ENCODE measurements around the gene SPDYE2B. TPM values are rescaled to one million over a fixed set of nuclear protein-coding genes. Genes with fewer than 3 reads are reported as not detected.
A peak's percentile ranks its signal among the peaks of the same experiment; 100 is the strongest.
"Not testable (repeated sequence)": the region's sequence is repeated elsewhere in the genome, so short reads cannot be mapped to it uniquely, and the experiment has no call there.

The SPDYE2B gene
- polyA plus RNA-seq, 4 donors: 1.3 TPM; not detected in 3

GRCh38 chr7:102613575-102614345, 36.4 kb upstream of the SPDYE2B start:
- not testable (repeated sequence) for H3K4me3 ChIP-seq (ENCODE audit: low read depth in 1 of 3, low read length in 3 of 3); H3K36me3 ChIP-seq (ENCODE audit: control insufficient read depth in 3 of 3, insufficient read depth in 2 of 3, low read depth in 1 of 3, low read length in 3 of 3); H3K4me1 ChIP-seq (ENCODE audit: control insufficient read depth in 3 of 3, insufficient read depth in 2 of 3, low read depth in 1 of 3, low read length in 2 of 3); DNase-seq; FAIRE-seq; H3K27me3 ChIP-seq (ENCODE audit: control insufficient read depth in 3 of 3, insufficient read depth in 3 of 3, low read length in 3 of 3); H3K9me3 ChIP-seq (ENCODE audit: control insufficient read depth in 2 of 2, insufficient read depth in 1 of 2, low read depth in 1 of 2, low read length in 1 of 2); H3K27ac ChIP-seq (ENCODE audit: low read depth in 1 of 3, low read length in 2 of 3)
- WGBS, 3 donors: 70 to 100% (median 75%) methylated on average over 2 to 4 of the region's 15 CpGs

- FAIRE-seq; H3K36me3 ChIP-seq (ENCODE audit: control insufficient read depth in 3 of 3, insufficient read depth in 2 of 3, low read depth in 1 of 3, low read length in 3 of 3); H3K27ac ChIP-seq (ENCODE audit: low read depth in 1 of 3, low read length in 2 of 3); H3K9me3 ChIP-seq (ENCODE audit: control insufficient read depth in 2 of 2, insufficient read depth in 1 of 2, low read depth in 1 of 2, low read length in 1 of 2); H3K4me1 ChIP-seq (ENCODE audit: control insufficient read depth in 3 of 3, insufficient read depth in 2 of 3, low read depth in 1 of 3, low read length in 2 of 3); DNase-seq; H3K27me3 ChIP-seq (ENCODE audit: control insufficient read depth in 3 of 3, insufficient read depth in 3 of 3, low read length in 3 of 3); H3K4me3 ChIP-seq (ENCODE audit: low read depth in 1 of 3, low read length in 3 of 3): not testable (repeated sequence)
- no CpG with 5 or more reads among the region's 4 CpGs for WGBS, 3 donors
Measured at GRCh38 chr7:102614346-102614697, 35.8 kb upstream of the SPDYE2B start.

GRCh38 chr7:102614873-102615272, 35.2 kb upstream of the SPDYE2B start:
- not testable (repeated sequence) for FAIRE-seq; H3K9me3 ChIP-seq (ENCODE audit: control insufficient read depth in 2 of 2, insufficient read depth in 1 of 2, low read depth in 1 of 2, low read length in 1 of 2); H3K27me3 ChIP-seq (ENCODE audit: control insufficient read depth in 3 of 3, insufficient read depth in 3 of 3, low read length in 3 of 3); H3K4me1 ChIP-seq (ENCODE audit: control insufficient read depth in 3 of 3, insufficient read depth in 2 of 3, low read depth in 1 of 3, low read length in 2 of 3); DNase-seq; H3K36me3 ChIP-seq (ENCODE audit: control insufficient read depth in 3 of 3, insufficient read depth in 2 of 3, low read depth in 1 of 3, low read length in 3 of 3); H3K4me3 ChIP-seq (ENCODE audit: low read depth in 1 of 3, low read length in 3 of 3); H3K27ac ChIP-seq (ENCODE audit: low read depth in 1 of 3, low read length in 2 of 3)
- WGBS, 3 donors: no CpG with 5 or more reads among the region's 3 CpGs

- not testable (repeated sequence) for H3K4me3 ChIP-seq (ENCODE audit: low read depth in 1 of 3, low read length in 3 of 3); H3K27ac ChIP-seq (ENCODE audit: low read depth in 1 of 3, low read length in 2 of 3); FAIRE-seq; H3K4me1 ChIP-seq (ENCODE audit: control insufficient read depth in 3 of 3, insufficient read depth in 2 of 3, low read depth in 1 of 3, low read length in 2 of 3); H3K36me3 ChIP-seq (ENCODE audit: control insufficient read depth in 3 of 3, insufficient read depth in 2 of 3, low read depth in 1 of 3, low read length in 3 of 3); H3K27me3 ChIP-seq (ENCODE audit: control insufficient read depth in 3 of 3, insufficient read depth in 3 of 3, low read length in 3 of 3); H3K9me3 ChIP-seq (ENCODE audit: control insufficient read depth in 2 of 2, insufficient read depth in 1 of 2, low read depth in 1 of 2, low read length in 1 of 2); DNase-seq
- WGBS, 3 donors: no CpG with 5 or more reads among the region's 10 CpGs
Measured at GRCh38 chr7:102615930-102616329, 34.2 kb upstream of the SPDYE2B start.

- H3K4me3 ChIP-seq (ENCODE audit: low read depth in 1 of 3, low read length in 3 of 3): peak within 1 kb of the TSS in 2 of 3 donors; percentile 35 to 49
- H3K36me3 ChIP-seq (ENCODE audit: control insufficient read depth in 3 of 3, insufficient read depth in 2 of 3, low read depth in 1 of 3, low read length in 3 of 3); H3K9me3 ChIP-seq (ENCODE audit: control insufficient read depth in 2 of 2, insufficient read depth in 1 of 2, low read depth in 1 of 2, low read length in 1 of 2); FAIRE-seq; H3K4me1 ChIP-seq (ENCODE audit: control insufficient read depth in 3 of 3, insufficient read depth in 2 of 3, low read depth in 1 of 3, low read length in 2 of 3); H3K27me3 ChIP-seq (ENCODE audit: control insufficient read depth in 3 of 3, insufficient read depth in 3 of 3, low read length in 3 of 3); H3K27ac ChIP-seq (ENCODE audit: low read depth in 1 of 3, low read length in 2 of 3): not testable (repeated sequence)
- DNase-seq: peak; percentile 8 to 30
- 0 to 2% (median 0%) methylated on average over 10 to 18 of the region's 62 CpGs for WGBS, 3 donors
Measured at GRCh38 chr7:102616507-102617125, 33.5 kb upstream of the SPDYE2B start, which contains the start of gene RASA4. Gene RASA4 (minus strand): TSS chr7:102616756. CDS start chr7:102616689, 67 bp downstream.

GRCh38 chr7:102618122-102618521, 32.0 kb upstream of the SPDYE2B start:
- not testable (repeated sequence) for H3K36me3 ChIP-seq (ENCODE audit: control insufficient read depth in 3 of 3, insufficient read depth in 2 of 3, low read depth in 1 of 3, low read length in 3 of 3); DNase-seq; H3K4me1 ChIP-seq (ENCODE audit: control insufficient read depth in 3 of 3, insufficient read depth in 2 of 3, low read depth in 1 of 3, low read length in 2 of 3); H3K9me3 ChIP-seq (ENCODE audit: control insufficient read depth in 2 of 2, insufficient read depth in 1 of 2, low read depth in 1 of 2, low read length in 1 of 2); H3K27ac ChIP-seq (ENCODE audit: low read depth in 1 of 3, low read length in 2 of 3); FAIRE-seq; H3K27me3 ChIP-seq (ENCODE audit: control insufficient read depth in 3 of 3, insufficient read depth in 3 of 3, low read length in 3 of 3); H3K4me3 ChIP-seq (ENCODE audit: low read depth in 1 of 3, low read length in 3 of 3)
- WGBS, 3 donors: 66 to 86% (median 82%) methylated on average over 3 to 4 of the region's 8 CpGs

GRCh38 chr7:102627271-102627904, 22.7 kb upstream of the SPDYE2B start:
- FAIRE-seq; DNase-seq; H3K36me3 ChIP-seq (ENCODE audit: control insufficient read depth in 3 of 3, insufficient read depth in 2 of 3, low read depth in 1 of 3, low read length in 3 of 3); H3K27me3 ChIP-seq (ENCODE audit: control insufficient read depth in 3 of 3, insufficient read depth in 3 of 3, low read length in 3 of 3); H3K4me1 ChIP-seq (ENCODE audit: control insufficient read depth in 3 of 3, insufficient read depth in 2 of 3, low read depth in 1 of 3, low read length in 2 of 3); H3K9me3 ChIP-seq (ENCODE audit: control insufficient read depth in 2 of 2, insufficient read depth in 1 of 2, low read depth in 1 of 2, low read length in 1 of 2); H3K27ac ChIP-seq (ENCODE audit: low read depth in 1 of 3, low read length in 2 of 3); H3K4me3 ChIP-seq (ENCODE audit: low read depth in 1 of 3, low read length in 3 of 3): not testable (repeated sequence)
- no CpG with 5 or more reads among the region's 8 CpGs for WGBS, 3 donors

GRCh38 chr7:102630622-102631021, 19.5 kb upstream of the SPDYE2B start:
- H3K36me3 ChIP-seq (ENCODE audit: control insufficient read depth in 3 of 3, insufficient read depth in 2 of 3, low read depth in 1 of 3, low read length in 3 of 3); FAIRE-seq; DNase-seq; H3K27ac ChIP-seq (ENCODE audit: low read depth in 1 of 3, low read length in 2 of 3); H3K4me3 ChIP-seq (ENCODE audit: low read depth in 1 of 3, low read length in 3 of 3); H3K4me1 ChIP-seq (ENCODE audit: control insufficient read depth in 3 of 3, insufficient read depth in 2 of 3, low read depth in 1 of 3, low read length in 2 of 3); H3K9me3 ChIP-seq (ENCODE audit: control insufficient read depth in 2 of 2, insufficient read depth in 1 of 2, low read depth in 1 of 2, low read length in 1 of 2); H3K27me3 ChIP-seq (ENCODE audit: control insufficient read depth in 3 of 3, insufficient read depth in 3 of 3, low read length in 3 of 3): not testable (repeated sequence)
- 59 to 84% (median 76%) methylated on average over 3 to 5 of the region's 9 CpGs for WGBS, 3 donors
